Endothelial cell of hepatic sinusoid (primary cell): ENCODE measurements around the gene GADL1.

Experiments used
- in situ Hi-C: cut with HindIII; loops from 2 replicates; pipeline ENCODE4 v1.10.0; 2017; ENCODE audit warnings: low sequenced_read_pairs

The GADL1 gene

GRCh38 chr3:30702038-30702827, 192.2 kb downstream of the GADL1 start:
- in situ Hi-C loops, result loop anchor here (25.0 kb wide), 1 partner anchor 665 kb away; no protein-coding TSS in a partner anchor

DNA sequence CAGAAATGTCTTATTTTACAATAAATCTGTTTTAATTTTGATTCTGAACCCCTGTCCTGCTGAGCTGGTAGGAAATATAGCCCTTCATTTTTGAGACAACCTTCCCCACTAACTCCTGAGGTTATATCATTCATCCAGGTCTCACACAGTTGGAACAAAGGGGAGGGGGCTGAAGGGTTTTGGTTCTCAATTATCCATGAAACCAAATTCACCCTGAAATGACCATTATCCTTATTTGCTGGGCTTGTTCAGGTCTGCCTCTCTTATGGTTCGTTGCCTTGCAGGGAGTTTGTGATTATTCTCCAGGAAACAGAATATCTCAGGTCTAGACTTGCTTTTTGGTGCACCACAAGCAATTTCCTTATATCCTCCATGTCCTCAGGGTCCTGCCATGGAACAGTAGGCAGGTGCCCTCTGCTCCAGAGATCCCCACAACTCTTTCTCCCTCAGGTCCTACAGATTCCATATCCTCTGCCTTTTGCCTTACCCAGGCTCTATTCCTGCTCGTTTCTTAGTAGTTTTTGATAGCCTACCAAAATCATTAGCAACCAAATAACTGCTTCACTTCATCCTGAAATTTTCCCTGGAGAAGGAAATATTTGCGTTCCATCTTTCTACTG, 193.6 kb downstream of the GADL1 start:
- in situ Hi-C loops, result loop anchor here (25.0 kb wide), 1 partner anchor 664 kb away; no protein-coding TSS in a partner anchor

- in situ Hi-C loops, result loop anchor here (25.0 kb wide), 1 partner anchor 663 kb away; no protein-coding TSS in a partner anchor
Observed at GRCh38 chr3:30699927-30700326, 194.5 kb downstream of the GADL1 start.

GRCh38 chr3:30698549-30698948, 195.9 kb downstream of the GADL1 start:
- in situ Hi-C loops, result no loop called here

- in situ Hi-C loops, result no loop called here
Observed at GRCh38 chr3:30696896-30697295, 197.6 kb downstream of the GADL1 start.

GRCh38 chr3:30696403-30696819, 198.1 kb downstream of the GADL1 start:
- in situ Hi-C loops, result no loop called here

DNA sequence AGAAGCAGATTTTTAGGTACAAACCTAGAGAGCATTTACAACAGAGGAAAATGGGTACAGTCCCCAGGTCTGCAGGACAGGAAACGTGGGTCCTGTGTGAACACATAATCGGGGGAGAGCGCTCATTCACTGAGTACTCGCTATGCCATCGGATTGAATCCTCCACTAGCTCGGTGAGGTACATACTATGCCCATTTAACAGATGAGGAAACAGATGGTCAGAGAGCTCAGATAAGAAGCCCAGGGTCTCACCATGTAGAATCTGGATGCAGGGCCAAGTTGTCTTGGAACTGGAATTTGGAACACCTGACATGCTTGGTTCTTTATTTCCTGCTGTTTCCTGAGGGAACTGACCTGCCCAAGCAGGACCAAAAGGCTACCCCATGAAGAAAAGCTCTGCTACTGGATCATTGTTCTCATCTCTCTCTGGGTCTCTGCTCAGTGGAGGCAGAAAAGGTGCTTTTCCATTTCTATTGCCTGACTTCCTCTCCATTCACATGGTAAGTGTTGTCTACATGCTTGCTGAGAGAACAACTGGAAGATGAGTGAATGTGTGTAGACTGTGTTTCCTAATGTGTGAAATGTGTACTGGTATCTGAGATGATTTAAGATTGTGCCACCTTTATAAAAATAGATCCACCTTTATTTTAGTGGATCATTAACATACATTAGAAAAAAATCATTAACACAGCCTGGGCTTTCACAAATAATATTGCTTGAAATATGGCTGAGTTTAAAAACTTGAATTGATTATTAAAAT, 199.0 kb downstream of the GADL1 start:
- in situ Hi-C loops, result no loop called here

- in situ Hi-C loops, result no loop called here
Observed at GRCh38 chr3:30694668-30695067, 199.8 kb downstream of the GADL1 start.

DNA sequence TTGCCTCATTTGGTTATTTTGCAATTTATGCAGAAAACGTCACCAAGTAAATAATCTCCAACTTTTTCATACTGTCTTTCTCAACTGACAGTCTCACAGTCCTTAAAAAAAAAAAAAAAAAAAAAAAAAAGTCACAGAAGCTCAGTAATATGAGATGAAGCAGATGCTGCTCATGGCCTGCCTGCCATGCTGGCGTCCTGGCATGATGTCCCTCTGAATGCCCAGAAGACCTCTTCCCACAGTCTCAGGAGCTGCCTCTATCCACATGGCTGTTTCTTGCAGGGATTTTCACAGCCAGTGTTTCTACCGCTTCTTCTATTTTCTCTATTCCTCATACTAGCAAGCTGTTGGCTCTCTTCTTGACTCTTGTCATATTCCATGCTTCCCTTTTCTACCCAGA, 200.3 kb downstream of the GADL1 start:
- in situ Hi-C loops, result no loop called here

DNA sequence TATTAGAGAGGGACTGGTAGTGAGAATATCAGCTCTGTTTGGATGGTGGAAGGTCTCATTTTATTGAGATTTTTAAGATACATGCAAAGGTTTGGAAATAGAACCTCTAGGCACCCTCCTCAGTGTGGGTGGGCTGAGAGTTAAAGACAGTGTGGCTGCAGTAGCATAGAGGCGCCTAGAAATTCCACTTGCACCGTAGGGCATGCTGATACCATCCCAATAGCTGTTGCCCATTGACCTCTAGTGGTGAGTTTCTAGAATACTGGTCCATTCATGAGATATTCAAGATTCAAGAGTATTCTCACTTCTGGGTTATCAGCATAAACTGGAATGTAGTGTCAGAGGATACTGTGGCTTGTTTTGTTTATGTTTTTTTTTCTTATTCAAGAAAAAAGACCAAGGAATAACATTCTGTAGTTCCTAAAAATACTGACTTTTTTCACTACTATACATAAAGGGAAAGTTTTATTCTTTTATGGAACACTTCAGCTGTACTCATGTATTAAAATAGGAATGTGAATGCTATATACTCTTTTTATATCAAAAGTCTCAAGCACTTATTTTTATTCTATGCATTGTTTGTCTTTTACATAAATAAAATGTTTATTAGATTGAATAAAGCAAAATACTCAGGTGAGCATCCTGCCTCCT, 200.9 kb downstream of the GADL1 start:
- in situ Hi-C loops, result no loop called here

- in situ Hi-C loops, result no loop called here
Observed at GRCh38 chr3:30692498-30693130, 201.8 kb downstream of the GADL1 start.

- in situ Hi-C loops, result no loop called here
Observed at GRCh38 chr3:30691944-30692343, 202.5 kb downstream of the GADL1 start.

DNA sequence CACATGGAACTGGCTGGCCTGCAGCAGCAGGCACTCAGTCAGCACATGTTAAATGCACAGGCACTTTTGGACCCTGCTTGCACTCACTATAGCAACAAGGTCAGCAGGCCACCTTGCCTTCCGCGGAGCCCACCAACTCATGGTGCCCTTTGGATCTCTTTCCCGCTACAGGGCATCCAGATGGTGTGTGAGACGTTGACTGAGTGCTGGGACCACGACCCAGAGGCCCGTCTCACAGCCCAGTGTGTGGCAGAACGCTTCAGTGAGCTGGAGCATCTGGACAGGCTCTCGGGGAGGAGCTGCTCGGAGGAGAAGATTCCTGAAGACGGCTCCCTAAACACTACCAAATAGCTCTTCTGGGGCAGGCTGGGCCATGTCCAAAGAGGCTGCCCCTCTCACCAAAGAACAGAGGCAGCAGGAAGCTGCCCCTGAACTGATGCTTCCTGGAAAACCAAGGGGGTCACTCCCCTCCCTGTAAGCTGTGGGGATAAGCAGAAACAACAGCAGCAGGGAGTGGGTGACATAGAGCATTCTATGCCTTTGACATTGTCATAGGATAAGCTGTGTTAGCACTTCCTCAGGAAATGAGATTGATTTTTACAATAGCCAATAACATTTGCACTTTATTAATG, 203.1 kb downstream of the GADL1 start:
- in situ Hi-C loops, result no loop called here

DNA sequence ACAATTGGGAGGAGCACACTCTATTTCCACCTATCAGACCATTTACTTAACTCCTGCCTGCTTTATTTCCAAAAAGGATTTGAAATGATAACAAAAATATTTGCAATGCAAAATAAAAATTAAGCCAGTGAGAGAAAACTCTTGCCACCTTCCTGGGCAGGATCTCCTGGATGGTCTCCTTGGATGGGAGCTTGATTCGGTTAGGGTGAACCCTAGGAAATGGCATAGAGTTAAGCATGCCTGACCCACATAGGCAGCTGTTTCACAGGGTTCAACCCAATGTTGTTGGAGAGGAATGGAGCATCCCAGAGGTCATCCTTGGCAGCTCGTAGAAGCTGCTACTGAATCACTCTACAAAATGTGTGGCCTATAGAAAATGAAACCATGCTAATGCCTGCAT, 204.3 kb downstream of the GADL1 start:
- in situ Hi-C loops, result no loop called here

- in situ Hi-C loops, result loop anchor here (10.0 kb wide), 1 partner anchor 194 kb away; no protein-coding TSS in a partner anchor
Observed at GRCh38 chr3:30688776-30689641, 205.5 kb downstream of the GADL1 start.

DNA sequence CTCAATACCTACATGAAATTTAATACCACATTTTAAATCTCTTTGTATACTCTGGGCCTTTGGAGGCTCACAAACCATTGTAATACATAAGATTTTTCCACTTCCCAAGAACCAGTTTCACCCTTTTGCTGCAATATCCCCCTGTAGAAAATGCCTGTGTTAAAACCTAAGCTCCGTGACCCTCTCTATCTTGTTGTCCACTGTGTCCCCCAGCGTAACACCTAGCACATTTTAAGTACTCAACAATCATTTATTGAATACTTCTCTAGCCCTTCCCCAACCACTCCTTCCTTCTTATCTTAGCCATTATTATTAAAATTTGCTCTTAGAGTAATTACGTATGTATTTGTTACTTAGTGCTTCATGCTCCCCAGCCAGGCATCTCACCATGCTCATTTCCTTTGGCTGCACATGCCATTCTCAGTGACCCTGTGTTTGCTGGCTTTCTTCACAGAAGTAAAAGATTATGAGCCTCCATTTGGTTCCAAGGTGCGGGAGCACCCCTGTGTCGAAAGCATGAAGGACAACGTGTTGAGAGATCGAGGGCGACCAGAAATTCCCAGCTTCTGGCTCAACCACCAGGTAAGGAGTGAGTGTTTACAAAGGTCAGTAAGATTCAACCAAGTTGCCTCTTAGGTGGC, 206.4 kb downstream of the GADL1 start:
- in situ Hi-C loops, result loop anchor here (10.0 kb wide), 1 partner anchor 193 kb away; no protein-coding TSS in a partner anchor

- in situ Hi-C loops, result loop anchor here (10.0 kb wide), 1 partner anchor 192 kb away; no protein-coding TSS in a partner anchor
Observed at GRCh38 chr3:30686799-30687198, 207.7 kb downstream of the GADL1 start.

DNA sequence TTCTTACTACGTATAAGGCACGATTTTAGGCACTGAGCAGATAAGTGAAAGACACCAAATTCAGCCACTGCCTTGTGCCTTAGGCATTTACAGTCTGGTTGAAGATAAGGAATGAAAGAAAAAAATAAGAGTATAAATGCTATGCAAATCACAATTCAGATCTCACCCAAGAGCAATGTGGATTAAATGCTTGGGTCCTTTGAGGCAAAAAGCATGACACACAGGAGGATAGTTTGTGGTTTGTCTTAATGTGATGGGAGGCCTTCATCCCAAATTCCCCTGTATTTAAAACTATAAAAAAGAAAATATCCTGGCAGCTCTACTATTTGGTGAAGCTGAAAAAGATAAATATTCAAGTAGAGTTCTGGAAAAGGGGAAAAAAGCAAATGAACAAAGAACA, 208.3 kb downstream of the GADL1 start:
- in situ Hi-C loops, result loop anchor here (10.0 kb wide), 1 partner anchor 191 kb away; no protein-coding TSS in a partner anchor
